Measurements from ENCODE around the gene PRPF6. TPM values are rescaled to one million over a fixed set of nuclear protein-coding genes. Genes with fewer than 3 reads are reported as not detected.

PRPF6 gene
- total and polyA plus RNA-seq, 7 donors: 23.4 to 59.9 (median 44.9) TPM

GRCh38 chr20:63963348-63963741 is 17.6 kb upstream of the PRPF6 start:
- Histone ChIP-seq H3K27ac (no peak overlapping the region), H3K4me1 (peaks cover 0 to 4% (median 3%) of the 10 kb centered on the region in 4 donors), H3K27me3 (no peaks in the 10 kb centered on the region), H3K4me3 (no peak overlapping the region), H3K36me3 (peaks cover 0 to 66% (median 30%) of the 10 kb centered on the region in 4 donors), H3K9me3 (no peaks in the 10 kb centered on the region)
- intact Hi-C loops (cut with DNase I): no loop called here
- 91 to 92% methylated on average over 27 of the region's 27 CpGs for WGBS, 2 donors
- DNase-seq: peak; percentile 58
- TF ChIP-seq POLR2AphosphoS5 (IDR thresholded peaks at IDR 0.05): no peak
- TF ChIP-seq EP300 (IDR thresholded peaks at IDR 0.05): no peak
- TF ChIP-seq POLR2A (IDR thresholded peaks at IDR 0.05): no peak
- TF ChIP-seq, protein P1, sequence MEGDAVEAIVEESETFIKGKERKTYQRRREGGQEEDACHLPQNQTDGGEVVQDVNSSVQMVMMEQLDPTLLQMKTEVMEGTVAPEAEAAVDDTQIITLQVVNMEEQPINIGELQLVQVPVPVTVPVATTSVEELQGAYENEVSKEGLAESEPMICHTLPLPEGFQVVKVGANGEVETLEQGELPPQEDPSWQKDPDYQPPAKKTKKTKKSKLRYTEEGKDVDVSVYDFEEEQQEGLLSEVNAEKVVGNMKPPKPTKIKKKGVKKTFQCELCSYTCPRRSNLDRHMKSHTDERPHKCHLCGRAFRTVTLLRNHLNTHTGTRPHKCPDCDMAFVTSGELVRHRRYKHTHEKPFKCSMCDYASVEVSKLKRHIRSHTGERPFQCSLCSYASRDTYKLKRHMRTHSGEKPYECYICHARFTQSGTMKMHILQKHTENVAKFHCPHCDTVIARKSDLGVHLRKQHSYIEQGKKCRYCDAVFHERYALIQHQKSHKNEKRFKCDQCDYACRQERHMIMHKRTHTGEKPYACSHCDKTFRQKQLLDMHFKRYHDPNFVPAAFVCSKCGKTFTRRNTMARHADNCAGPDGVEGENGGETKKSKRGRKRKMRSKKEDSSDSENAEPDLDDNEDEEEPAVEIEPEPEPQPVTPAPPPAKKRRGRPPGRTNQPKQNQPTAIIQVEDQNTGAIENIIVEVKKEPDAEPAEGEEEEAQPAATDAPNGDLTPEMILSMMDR (IDR thresholded peaks at IDR 0.05): no peak

- H3K4me1 ChIP-seq: peaks cover 0 to 9% (median 7%) of the 10 kb centered on the region in 4 donors
- H3K27me3 ChIP-seq: no peaks in the 10 kb centered on the region
- 94 to 95% methylated on average over 16 of the region's 16 CpGs for WGBS, 2 donors
- H3K36me3 ChIP-seq: peaks cover 0 to 65% (median 30%) of the 10 kb centered on the region in 4 donors
- H3K27ac ChIP-seq: no peak overlapping the region
- TF ChIP-seq POLR2A (IDR thresholded peaks at IDR 0.05) (no peak), EP300 (IDR thresholded peaks at IDR 0.05) (no peak)
- TF ChIP-seq, protein P1 (IDR thresholded peaks at IDR 0.05): no peak
- DNase-seq: peak; percentile 58
- H3K9me3 ChIP-seq: no peaks in the 10 kb centered on the region
- H3K4me3 ChIP-seq: no peak overlapping the region
- intact Hi-C loops (cut with DNase I): no loop called here
Measured at GRCh38 chr20:63963784-63964301, 17.1 kb upstream of the PRPF6 start.

DNA sequence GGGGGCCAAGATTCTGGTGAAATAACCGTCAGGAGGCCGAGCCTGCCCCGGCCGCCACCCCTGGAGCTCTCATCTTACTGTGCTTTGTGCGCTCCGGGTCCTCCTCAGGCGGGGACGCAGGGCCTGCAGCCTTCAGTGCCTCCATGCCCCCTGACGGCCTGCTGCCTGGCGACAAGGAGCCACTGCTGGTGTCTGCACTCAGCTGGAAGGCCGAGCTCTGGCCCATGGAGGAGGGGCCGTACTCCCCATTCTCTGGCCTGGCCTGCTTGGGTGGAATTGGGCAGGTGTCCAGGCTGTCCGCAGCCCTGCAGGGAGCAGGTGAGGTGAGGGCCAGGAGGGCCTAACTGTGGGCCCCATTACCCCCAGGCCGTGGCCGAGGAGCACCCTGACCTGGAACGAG is 16.5 kb upstream of the PRPF6 start:
- intact Hi-C loops (cut with DNase I): no loop called here
- Histone ChIP-seq H3K27me3 (no peaks in the 10 kb centered on the region), H3K27ac (no peak overlapping the region), H3K9me3 (no peaks in the 10 kb centered on the region), H3K4me3 (no peak overlapping the region), H3K4me1 (peaks cover 0 to 12% (median 11%) of the 10 kb centered on the region in 4 donors), H3K36me3 (peaks cover 0 to 59% (median 30%) of the 10 kb centered on the region in 4 donors)
- 97% methylated on average over 16 of the region's 16 CpGs for WGBS, 2 donors
- peak; percentile 62 for DNase-seq
- no peak for TF ChIP-seq POLR2A (IDR thresholded peaks at IDR 0.05)
- no peak for TF ChIP-seq EP300 (IDR thresholded peaks at IDR 0.05)
- no peak for TF ChIP-seq POLR2AphosphoS5 (IDR thresholded peaks at IDR 0.05)
- TF ChIP-seq, protein P1 (IDR thresholded peaks at IDR 0.05): no peak

GRCh38 chr20:63966172-63966943 is 14.6 kb upstream of the PRPF6 start:
- no peak for TF ChIP-seq POLR2A (IDR thresholded peaks at IDR 0.05)
- TF ChIP-seq POLR2AphosphoS5 (IDR thresholded peaks at IDR 0.05): no peak
- TF ChIP-seq EP300 (IDR thresholded peaks at IDR 0.05): no peak
- TF ChIP-seq, protein P1 (IDR thresholded peaks at IDR 0.05): no peak
- Histone ChIP-seq H3K4me3 (no peak overlapping the region), H3K9me3 (no peaks in the 10 kb centered on the region), H3K36me3 (peaks cover 0 to 47% (median 30%) of the 10 kb centered on the region in 4 donors), H3K27ac (no peak overlapping the region), H3K27me3 (no peaks in the 10 kb centered on the region), H3K4me1 (peaks cover 0 to 19% (median 17%) of the 10 kb centered on the region in 4 donors)
- intact Hi-C loops (cut with DNase I): no loop called here
- peak; percentile 60 for DNase-seq
- WGBS, 2 donors: 94 to 98% methylated on average over 27 of the region's 27 CpGs
